CD4-positive, alpha-beta T cell treated with Interleukin-1 beta for 1 hour (primary cell): Measurements from ENCODE around the gene ENPP6.

Experiments used
- DNase-seq, 2 donors: peaks; one replicate each; pipeline ENCODE4 v3.0.0-alpha.2; 2020 to 2022

ENPP6 gene

DNA sequence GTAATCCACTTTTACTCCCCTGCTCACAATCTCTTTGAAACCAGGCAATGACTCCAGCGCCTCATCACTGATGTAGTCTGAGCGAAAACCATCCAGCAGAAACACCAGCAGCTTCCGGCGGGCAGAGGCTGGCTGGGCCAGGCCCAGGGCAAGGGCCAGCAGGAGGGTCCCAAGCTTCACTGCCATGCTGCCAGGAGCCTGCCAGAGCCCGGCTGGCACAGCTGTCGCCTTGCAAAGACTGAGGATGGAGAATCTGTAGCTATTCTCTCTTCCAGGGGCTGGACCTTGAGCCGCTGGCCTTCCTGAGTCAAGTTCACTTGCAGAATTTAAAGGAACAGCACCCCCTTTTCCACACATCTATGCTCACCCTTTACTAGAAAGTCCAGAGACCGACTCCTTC lies at the start of gene ENPP6:
ENPP6 (minus strand) TSS at position 240 of the 400 bp plus-strand sequence; CDS start at position 186, 54 bp downstream.
- no peak for DNase-seq

DNA sequence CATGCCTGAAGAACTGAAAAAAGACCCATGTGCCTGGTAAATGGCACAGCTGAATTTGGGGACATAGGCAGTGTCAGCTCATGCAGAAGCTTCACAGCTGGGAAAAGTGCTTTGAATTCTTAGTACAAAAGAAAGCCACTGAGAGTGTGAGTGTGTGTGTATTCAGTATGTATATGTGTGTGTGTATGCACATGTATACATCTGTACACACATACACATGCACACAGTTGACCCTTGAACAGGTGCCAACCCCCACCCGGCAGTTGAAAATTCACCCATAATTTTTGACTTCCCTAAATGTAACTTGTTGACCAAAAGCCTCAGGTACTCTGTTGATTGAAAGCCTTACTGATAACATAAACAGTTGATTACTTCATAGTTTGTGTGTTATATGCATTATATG lies 49.5 kb upstream of the ENPP6 start:
- DNase-seq, result no peak

GRCh38 chr4:184265546-184266351 lies 48.1 kb upstream of the ENPP6 start:
- peak in 1 of 2 donors; percentile 19 for DNase-seq

GRCh38 chr4:184263910-184264732 lies 46.4 kb upstream of the ENPP6 start:
- DNase-seq, result peak; percentile 88 to 91

DNA sequence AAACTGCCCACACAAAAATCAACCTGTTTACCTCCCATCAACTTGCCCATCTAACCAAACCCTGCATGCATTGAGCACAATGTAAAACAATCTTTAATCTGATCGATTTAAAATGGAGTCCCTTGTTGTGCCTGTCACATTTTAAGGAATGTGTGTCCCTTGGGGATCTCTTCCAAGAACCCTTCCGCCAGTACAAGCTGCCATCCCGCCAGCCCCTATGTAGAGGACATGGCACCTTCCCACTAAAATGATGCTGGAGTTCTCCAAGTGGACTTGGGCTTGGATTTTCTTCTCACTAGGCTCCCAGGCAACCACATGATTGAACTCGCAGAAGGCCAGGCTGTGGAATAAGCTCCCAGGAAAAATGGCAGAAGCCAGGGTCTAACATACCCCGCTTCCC lies 45.8 kb upstream of the ENPP6 start:
- DNase-seq, result no peak

- DNase-seq, result no peak
Measured at GRCh38 chr4:184262901-184263300, 45.2 kb upstream of the ENPP6 start.

- DNase-seq, result no peak
Measured at GRCh38 chr4:184261246-184261645, 43.6 kb upstream of the ENPP6 start.

- no peak for DNase-seq
Measured at GRCh38 chr4:184259866-184260265, 42.2 kb upstream of the ENPP6 start.

GRCh38 chr4:184259081-184259480 lies 41.4 kb upstream of the ENPP6 start:
- no peak for DNase-seq

DNA sequence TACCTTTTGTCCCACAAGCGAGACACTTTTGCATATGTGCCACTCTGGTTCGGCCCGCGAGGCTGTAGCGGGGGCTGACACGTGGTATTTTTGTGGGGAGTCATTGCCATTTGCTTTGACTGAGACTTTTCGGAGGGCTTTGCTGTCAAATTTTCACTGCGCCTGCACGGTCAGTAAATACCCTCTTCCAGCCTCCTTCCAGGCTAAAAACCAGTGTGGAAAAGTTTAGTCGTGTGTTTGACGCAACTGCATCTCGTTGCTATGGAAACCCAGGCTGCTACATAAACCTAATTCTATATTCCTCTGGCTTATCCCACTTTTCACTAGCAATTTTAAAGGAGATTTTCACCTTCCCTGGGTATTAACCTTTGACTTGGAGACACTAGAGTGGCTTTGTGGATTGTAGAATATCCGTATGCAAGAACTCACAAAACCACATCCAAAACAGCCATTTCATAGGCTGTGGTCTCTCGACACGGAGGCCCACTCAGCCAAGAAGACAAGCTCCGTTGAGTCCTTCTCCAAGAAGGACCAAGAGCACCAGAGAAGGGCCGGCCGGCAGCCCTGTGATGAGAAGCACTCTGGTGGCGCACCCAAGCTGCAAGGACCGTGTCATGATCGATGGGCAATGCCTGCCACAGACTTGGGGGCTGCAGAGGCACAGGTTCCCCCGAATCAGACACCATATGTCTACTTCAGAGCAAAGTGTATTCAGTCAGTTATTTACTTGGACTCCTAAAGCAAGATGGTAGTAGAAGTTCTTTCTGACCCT lies 38.4 kb upstream of the ENPP6 start:
- DNase-seq, result no peak

DNA sequence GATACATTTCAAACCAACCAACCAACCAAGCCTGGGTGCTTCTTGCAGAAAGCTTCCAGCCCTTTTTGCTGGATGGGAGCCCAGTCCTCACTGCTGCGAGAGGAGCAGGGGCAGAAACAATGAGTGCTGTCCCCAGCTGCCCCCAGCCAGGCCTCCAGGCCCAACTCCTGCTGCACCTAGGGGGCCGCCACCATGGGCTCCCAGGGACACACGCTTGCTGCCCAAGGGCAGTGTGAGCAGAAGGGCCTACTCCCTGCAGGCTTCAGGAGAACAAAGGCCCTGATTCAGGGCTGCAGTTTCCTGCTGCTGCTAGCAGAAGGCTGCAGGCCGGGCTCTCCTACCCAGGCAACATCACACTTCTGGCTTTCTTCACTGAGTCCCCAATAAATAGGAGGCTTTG lies 37.7 kb upstream of the ENPP6 start:
- no peak for DNase-seq

DNA sequence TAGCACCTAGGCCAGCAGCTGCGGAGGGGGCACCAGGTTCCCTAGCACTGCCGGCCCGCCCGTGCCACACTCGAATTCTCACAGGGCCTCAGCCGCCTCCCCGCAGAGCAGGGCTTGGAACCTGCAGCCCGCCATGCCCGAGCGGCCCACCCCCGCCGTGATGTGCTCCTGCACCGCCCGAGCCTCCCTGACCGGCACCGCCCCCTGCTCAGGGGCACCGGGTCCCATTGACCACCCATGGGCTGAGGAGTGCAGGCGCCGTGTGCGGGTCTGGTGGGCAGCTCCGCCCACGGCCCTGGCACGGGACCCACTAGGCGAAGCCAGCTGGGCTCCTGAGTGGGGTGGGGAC lies 35.4 kb upstream of the ENPP6 start:
- no peak for DNase-seq

DNA sequence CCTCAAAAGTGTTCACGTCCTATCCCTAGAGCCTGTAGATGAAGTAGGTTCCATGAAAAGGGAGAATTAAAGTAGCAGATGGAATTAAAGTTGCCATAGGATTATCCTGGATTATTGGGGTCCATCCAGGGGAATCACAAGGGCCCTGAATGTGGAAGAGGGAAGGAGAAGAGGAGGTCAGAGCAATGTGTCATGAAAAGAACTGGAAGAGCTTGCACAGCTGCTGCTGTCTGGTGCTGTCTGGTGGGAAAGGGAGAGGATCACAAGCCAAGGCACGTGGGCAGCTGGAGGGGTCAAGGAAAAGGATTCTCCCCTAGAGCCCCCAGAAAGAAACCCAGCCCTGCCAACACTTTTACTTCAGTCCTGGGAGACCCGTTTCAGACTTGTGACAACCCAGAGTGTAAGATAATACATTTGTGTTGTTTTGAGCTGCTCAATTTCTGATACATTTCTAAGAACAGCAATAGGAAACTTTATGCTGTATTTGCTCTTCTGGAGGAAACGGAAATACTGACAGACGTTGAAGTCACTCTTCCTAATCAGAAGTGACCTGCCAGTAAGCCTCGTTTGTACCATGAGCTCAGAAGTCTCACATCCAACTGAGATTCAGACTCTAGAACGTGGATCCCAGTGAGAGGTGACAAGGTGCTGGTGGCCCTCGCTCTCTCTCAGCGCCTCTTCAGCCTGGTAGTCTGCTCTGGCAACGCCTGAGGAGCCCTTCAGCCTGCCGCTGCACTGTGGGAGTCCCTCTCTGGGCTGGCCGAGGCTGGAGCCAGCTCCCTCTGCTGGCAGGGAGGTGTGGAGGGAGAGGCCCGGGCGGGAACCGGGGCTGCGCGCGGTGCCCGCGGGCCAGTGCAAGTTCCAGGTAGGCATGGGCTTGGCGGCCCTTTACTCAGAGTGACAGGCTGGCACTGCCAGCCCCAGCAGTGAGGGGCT lies 34.7 kb upstream of the ENPP6 start:
- DNase-seq, result no peak

DNA sequence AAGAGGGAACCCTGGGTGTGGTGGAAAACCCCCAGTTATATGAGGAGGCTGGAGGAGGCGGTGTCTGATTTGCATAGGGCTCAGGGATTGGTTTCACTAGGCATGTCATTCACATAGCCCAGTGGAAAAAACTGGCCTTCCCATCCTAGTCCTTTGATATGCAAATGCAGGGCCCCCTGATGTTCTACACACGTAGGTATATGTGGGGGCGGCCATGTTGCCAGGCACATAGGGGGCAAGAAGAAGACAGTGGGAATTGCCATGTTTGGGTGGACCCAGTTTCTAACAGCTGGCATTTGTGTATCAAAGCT lies 34.0 kb upstream of the ENPP6 start:
- no peak for DNase-seq

DNA sequence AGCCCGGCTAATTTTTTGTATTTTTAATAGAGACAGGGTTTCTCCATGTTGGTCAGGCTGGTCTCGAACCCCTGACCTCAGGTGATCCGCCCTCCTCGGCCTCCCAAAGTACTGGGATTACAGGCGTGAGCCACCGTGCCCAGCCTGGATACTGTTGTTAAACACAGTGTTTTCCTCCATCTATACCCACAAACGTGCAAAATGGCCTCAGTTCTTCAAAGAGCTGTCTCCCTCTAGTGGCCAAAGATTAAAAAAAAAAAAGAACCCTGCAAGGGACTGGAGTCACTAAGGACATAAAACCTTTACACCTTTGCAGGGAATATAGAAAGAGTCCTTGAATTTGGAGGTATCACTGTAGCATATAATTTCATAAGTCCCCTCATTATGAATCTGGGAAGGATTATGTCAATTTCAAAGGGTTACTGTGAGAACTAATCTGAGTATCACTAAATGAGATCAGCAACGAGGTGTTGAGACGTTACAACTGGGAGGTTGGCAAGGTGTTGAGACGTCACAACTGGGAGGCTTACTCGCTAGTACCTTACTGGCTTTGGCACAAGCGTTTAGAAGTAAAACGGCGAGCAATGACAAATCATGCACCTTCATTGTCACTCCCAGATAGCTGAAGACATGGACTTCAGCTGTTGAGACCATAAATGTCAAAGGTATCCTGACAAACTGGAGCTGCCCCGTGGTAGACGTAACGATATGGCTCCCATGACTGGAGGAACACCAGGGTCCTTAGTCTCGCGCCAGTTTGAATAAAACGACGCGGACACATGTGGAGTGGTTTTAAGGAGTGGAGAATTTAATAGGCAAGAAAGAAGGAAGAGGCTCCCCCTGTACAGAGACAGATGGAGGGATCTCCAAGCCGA lies 33.4 kb upstream of the ENPP6 start:
- peak in 1 of 2 donors; percentile 57 for DNase-seq

GRCh38 chr4:184248216-184248615 lies 30.5 kb upstream of the ENPP6 start:
- no peak for DNase-seq

GRCh38 chr4:184247421-184247820 lies 29.7 kb upstream of the ENPP6 start:
- DNase-seq, result no peak

DNA sequence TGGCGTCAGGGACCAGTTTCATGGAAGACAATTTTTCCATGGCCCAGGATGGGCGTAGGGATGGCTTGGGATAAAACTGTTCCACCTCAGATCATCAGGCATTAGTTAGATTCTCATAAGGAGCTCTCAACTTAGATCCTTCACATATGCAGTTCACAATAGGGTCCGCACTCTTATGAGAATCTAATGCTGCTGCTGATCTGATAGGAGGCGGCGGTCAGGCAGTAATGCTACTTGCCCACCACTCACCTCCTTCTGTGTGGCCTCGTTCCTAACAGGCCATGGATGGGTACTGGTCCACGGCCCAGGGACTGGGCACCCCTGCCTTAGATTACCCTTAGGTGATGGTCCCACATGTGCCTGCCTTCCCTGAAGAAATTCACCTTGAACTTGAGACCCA lies 28.8 kb upstream of the ENPP6 start:
- no peak for DNase-seq

GRCh38 chr4:184238072-184238745 lies 20.5 kb upstream of the ENPP6 start:
- no peak for DNase-seq

- peak in 1 of 2 donors; percentile 24 for DNase-seq
Measured at GRCh38 chr4:184237612-184238011, 19.9 kb upstream of the ENPP6 start.

DNA sequence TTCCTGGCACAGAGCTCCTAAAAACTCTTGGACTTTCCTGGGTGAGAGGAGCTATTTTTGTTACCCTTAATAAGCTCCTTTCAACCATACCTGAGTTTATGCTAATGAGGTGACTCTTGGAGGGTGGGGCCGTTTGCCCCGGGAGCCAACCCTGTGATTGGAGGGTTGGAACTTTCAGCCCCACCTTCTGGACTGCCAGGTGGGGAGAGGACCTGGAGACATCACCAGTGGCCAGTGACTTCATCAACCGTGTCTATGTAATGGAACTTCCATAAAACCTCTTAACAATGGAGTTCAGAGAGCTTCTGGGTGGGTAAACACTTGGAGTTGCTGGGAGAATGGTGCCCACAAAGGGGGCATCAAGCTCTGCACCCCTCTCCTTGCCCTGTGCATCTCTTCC lies 17.9 kb upstream of the ENPP6 start:
- no peak for DNase-seq
